ENCODE data around the gene METTL24. TPM values are rescaled to one million over a fixed set of nuclear protein-coding genes. Genes with fewer than 3 reads are reported as not detected.

The METTL24 gene
- total and polyA plus RNA-seq, 2 experiments from 2014 or later: not detected

GRCh38 chr6:110399219-110400071, 41.3 kb upstream of the METTL24 start:
- peak overlapping the region; percentile 90 for H2AFZ ChIP-seq
- in situ Hi-C loops (cut with MboI): loop anchor here (10.0 kb wide), 3 partner anchors 345 to 875 kb away; no protein-coding TSS in a partner anchor
- no peaks in the 10 kb centered on the region for H4K20me1 ChIP-seq (ENCODE audit: insufficient read depth)
- H3K79me2 ChIP-seq (ENCODE audit: insufficient read depth): no peaks in the 10 kb centered on the region
- TF ChIP-seq EZH2phosphoT487 (IDR thresholded peaks at IDR 0.05; ENCODE audit: insufficient read depth, low read depth) (no peak), EZH2 (IDR thresholded peaks at IDR 0.05; ENCODE audit: insufficient read depth, poor library complexity, severe bottlenecking) (no peak)
- peak; percentile 50 for DNase-seq
- H3K36me3 ChIP-seq (ENCODE audit: low read depth): no peaks in the 10 kb centered on the region
- H3K4me3 ChIP-seq: peak overlapping the region; percentile 66
- H3K27me3 ChIP-seq (replicated peaks; ENCODE audit: insufficient read depth): no peaks in the 10 kb centered on the region
- peak overlapping the region; percentile 50 for H3K9ac ChIP-seq
- H3K9me3 ChIP-seq (ENCODE audit: low read depth): no peaks in the 10 kb centered on the region
- H3F3A ChIP-seq (ENCODE audit: insufficient read depth): no peaks in the 10 kb centered on the region
- H3K9me2 ChIP-seq (ENCODE audit: insufficient read depth): no peaks in the 10 kb centered on the region
- no peak overlapping the region for H3K27ac ChIP-seq
- H3K4me1 ChIP-seq (ENCODE audit: insufficient read depth): no peaks in the 10 kb centered on the region
- WGBS, 2 experiments (ENCODE audit: low coverage in 1 of 2, low lambda C conversion rate in 2 of 2, missing lambda C conversion rate in 2 of 2): 15 to 16% methylated on average over 35 to 42 of the region's 43 CpGs
- H3K4me2 ChIP-seq (ENCODE audit: unreplicated experiment): peak overlapping the region; percentile 76

- no peaks in the 10 kb centered on the region for H3K9me2 ChIP-seq (ENCODE audit: insufficient read depth)
- no peak overlapping the region for H3K27ac ChIP-seq
- TF ChIP-seq EZH2phosphoT487 (IDR thresholded peaks at IDR 0.05; ENCODE audit: insufficient read depth, low read depth) (no peak), EZH2 (IDR thresholded peaks at IDR 0.05; ENCODE audit: insufficient read depth, poor library complexity, severe bottlenecking) (no peak)
- no peaks in the 10 kb centered on the region for H3F3A ChIP-seq (ENCODE audit: insufficient read depth)
- no peaks in the 10 kb centered on the region for H3K4me1 ChIP-seq (ENCODE audit: insufficient read depth)
- 73 to 77% methylated on average over 4 of the region's 4 CpGs for WGBS, 2 experiments (ENCODE audit: low coverage in 1 of 2, low lambda C conversion rate in 2 of 2, missing lambda C conversion rate in 2 of 2)
- no peak overlapping the region for H3K9ac ChIP-seq
- no peaks in the 10 kb centered on the region for H3K36me3 ChIP-seq (ENCODE audit: low read depth)
- in situ Hi-C loops (cut with MboI): loop anchor here (10.0 kb wide), 3 partner anchors 344 to 874 kb away; no protein-coding TSS in a partner anchor
- no peaks in the 10 kb centered on the region for H3K27me3 ChIP-seq (replicated peaks; ENCODE audit: insufficient read depth)
- H4K20me1 ChIP-seq (ENCODE audit: insufficient read depth): no peaks in the 10 kb centered on the region
- no peak overlapping the region for H3K4me3 ChIP-seq
- H3K9me3 ChIP-seq (ENCODE audit: low read depth): no peaks in the 10 kb centered on the region
- no peak overlapping the region for H3K4me2 ChIP-seq (ENCODE audit: unreplicated experiment)
- H3K79me2 ChIP-seq (ENCODE audit: insufficient read depth): no peaks in the 10 kb centered on the region
- peak; percentile 52 for DNase-seq
- H2AFZ ChIP-seq: peak overlapping the region; percentile 6; the same call in 1 of the 2 replicates
These were observed 40.6 kb upstream of the METTL24 start for GRCh38 chr6:110398778-110399177.

GRCh38 chr6:110395221-110395620, 37.1 kb upstream of the METTL24 start:
- H3K4me1 ChIP-seq (ENCODE audit: insufficient read depth): no peaks in the 10 kb centered on the region
- H3K27me3 ChIP-seq (replicated peaks; ENCODE audit: insufficient read depth): no peaks in the 10 kb centered on the region
- no peak overlapping the region for H3K27ac ChIP-seq
- H3F3A ChIP-seq (ENCODE audit: insufficient read depth): no peaks in the 10 kb centered on the region
- TF ChIP-seq EZH2phosphoT487 (IDR thresholded peaks at IDR 0.05; ENCODE audit: insufficient read depth, low read depth) (no peak), EZH2 (IDR thresholded peaks at IDR 0.05; ENCODE audit: insufficient read depth, poor library complexity, severe bottlenecking) (no peak)
- H2AFZ ChIP-seq: no peak overlapping the region; the same call in 1 of the 2 replicates
- no peaks in the 10 kb centered on the region for H4K20me1 ChIP-seq (ENCODE audit: insufficient read depth)
- no peak overlapping the region for H3K9ac ChIP-seq
- H3K4me2 ChIP-seq (ENCODE audit: unreplicated experiment): no peak overlapping the region
- DNase-seq: no peak
- WGBS, 2 experiments (ENCODE audit: low coverage in 1 of 2, low lambda C conversion rate in 2 of 2, missing lambda C conversion rate in 2 of 2): 40 to 49% methylated on average over 4 of the region's 4 CpGs
- in situ Hi-C loops (cut with MboI): loop anchor here (10.0 kb wide), 3 partner anchors 340 to 870 kb away; no protein-coding TSS in a partner anchor
- H3K79me2 ChIP-seq (ENCODE audit: insufficient read depth): no peaks in the 10 kb centered on the region
- H3K36me3 ChIP-seq (ENCODE audit: low read depth): no peaks in the 10 kb centered on the region
- H3K9me2 ChIP-seq (ENCODE audit: insufficient read depth): no peaks in the 10 kb centered on the region
- no peaks in the 10 kb centered on the region for H3K9me3 ChIP-seq (ENCODE audit: low read depth)
- no peak overlapping the region for H3K4me3 ChIP-seq

- in situ Hi-C loops (cut with MboI): loop anchor here (10.0 kb wide), 3 partner anchors 340 to 870 kb away; no protein-coding TSS in a partner anchor
- no peak overlapping the region for H3K4me3 ChIP-seq
- no peaks in the 10 kb centered on the region for H3K4me1 ChIP-seq (ENCODE audit: insufficient read depth)
- no peaks in the 10 kb centered on the region for H3K27me3 ChIP-seq (replicated peaks; ENCODE audit: insufficient read depth)
- no peak overlapping the region for H3K27ac ChIP-seq
- no peak overlapping the region for H3K4me2 ChIP-seq (ENCODE audit: unreplicated experiment)
- H3F3A ChIP-seq (ENCODE audit: insufficient read depth): no peaks in the 10 kb centered on the region
- H3K36me3 ChIP-seq (ENCODE audit: low read depth): no peaks in the 10 kb centered on the region
- TF ChIP-seq EZH2phosphoT487 (IDR thresholded peaks at IDR 0.05; ENCODE audit: insufficient read depth, low read depth) (no peak), EZH2 (IDR thresholded peaks at IDR 0.05; ENCODE audit: insufficient read depth, poor library complexity, severe bottlenecking) (no peak)
- H3K9me3 ChIP-seq (ENCODE audit: low read depth): no peaks in the 10 kb centered on the region
- no peak overlapping the region for H2AFZ ChIP-seq
- 84 to 90% methylated on average over 4 of the region's 4 CpGs for WGBS, 2 experiments (ENCODE audit: low coverage in 1 of 2, low lambda C conversion rate in 2 of 2, missing lambda C conversion rate in 2 of 2)
- no peak for DNase-seq
- H3K9ac ChIP-seq: no peak overlapping the region
- H3K9me2 ChIP-seq (ENCODE audit: insufficient read depth): no peaks in the 10 kb centered on the region
- no peaks in the 10 kb centered on the region for H4K20me1 ChIP-seq (ENCODE audit: insufficient read depth)
- no peaks in the 10 kb centered on the region for H3K79me2 ChIP-seq (ENCODE audit: insufficient read depth)
These were observed 36.3 kb upstream of the METTL24 start for GRCh38 chr6:110394409-110394808.
